HTR-8/SVneo (cell line): ENCODE measurements around the gene ZNF599.

Experiments used
- DNase-seq: peaks from one replicate; pipeline ENCODE4 v3.0.0; 2011; ENCODE audit warnings: low spot score, mixed read lengths; ENCODE audit not compliant: insufficient read length
- FAIRE-seq: peaks from 2 replicates; lab custom pipeline; 2011; peaks lifted over from hg19 to GRCh38; lab: Jason Lieb, UNC

Gene ZNF599

GRCh38 chr19:34757441-34757840 is 15.6 kb downstream of the ZNF599 start:
- FAIRE-seq (no peak), DNase-seq (no peak)

DNA sequence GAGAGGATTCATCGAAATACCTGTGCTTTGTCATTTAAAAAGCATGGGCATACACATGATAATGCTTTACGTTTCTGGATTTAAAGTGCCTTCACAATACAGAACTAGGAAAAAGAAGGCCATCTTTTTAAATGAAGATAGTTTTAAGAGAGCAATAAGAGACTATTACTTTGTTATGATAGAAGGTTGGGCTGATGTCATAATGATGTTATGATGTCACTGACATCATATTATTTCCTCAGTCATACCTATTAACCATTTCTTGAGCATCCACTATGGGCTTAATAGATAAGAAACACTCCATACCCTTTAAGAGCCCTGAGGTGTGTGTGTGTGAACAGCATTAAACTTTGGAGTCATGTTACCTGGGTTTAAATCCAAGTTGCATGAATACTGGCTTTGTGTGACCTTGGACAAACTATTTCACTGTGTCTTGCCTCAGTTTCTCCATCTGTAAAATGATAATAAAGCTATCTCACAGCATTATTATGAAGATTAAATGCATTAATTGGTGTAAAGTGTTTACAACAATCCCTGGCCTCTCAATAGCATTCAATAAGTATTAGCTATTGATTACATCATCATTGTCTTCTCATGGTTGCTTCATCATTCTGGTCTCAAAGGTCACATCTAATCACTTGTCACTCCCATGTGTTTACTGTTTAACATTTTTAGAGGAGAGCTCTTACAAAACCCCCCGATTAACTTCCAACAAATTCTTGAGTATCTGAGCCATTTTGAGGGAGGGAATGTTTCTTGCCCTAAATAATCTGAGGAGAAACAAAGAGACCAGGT is 27.9 kb downstream of the ZNF599 start:
- no peak for FAIRE-seq
- no peak for DNase-seq

DNA sequence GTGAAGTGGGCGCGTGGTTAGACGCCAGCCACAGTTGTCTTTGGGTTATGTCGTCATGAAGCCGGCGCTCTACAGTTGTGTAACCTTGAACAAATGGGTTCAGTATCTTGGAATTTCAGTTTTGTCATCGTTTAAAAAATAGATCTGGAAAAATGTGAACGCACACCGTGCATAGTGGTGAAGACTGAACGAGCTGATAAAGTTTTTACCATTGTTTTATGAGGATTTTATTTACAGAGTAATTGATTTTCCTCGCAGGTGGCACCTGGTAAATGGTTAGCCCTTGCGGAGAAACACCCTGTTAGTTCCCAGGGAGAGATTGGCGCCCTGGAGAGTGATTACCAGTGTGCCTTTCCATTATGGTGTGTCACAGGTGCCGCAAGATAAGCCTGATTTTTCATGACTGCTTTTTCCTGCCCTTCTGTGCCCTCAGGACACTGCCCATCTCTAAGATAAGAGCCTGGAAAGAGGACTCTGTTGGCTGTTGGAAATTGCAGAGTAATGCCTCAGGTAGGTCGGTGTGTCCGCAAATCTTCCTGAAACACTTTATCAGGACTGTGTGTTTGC is 38.4 kb downstream of the ZNF599 start:
- FAIRE-seq: peak; percentile 4
- DNase-seq: no peak

DNA sequence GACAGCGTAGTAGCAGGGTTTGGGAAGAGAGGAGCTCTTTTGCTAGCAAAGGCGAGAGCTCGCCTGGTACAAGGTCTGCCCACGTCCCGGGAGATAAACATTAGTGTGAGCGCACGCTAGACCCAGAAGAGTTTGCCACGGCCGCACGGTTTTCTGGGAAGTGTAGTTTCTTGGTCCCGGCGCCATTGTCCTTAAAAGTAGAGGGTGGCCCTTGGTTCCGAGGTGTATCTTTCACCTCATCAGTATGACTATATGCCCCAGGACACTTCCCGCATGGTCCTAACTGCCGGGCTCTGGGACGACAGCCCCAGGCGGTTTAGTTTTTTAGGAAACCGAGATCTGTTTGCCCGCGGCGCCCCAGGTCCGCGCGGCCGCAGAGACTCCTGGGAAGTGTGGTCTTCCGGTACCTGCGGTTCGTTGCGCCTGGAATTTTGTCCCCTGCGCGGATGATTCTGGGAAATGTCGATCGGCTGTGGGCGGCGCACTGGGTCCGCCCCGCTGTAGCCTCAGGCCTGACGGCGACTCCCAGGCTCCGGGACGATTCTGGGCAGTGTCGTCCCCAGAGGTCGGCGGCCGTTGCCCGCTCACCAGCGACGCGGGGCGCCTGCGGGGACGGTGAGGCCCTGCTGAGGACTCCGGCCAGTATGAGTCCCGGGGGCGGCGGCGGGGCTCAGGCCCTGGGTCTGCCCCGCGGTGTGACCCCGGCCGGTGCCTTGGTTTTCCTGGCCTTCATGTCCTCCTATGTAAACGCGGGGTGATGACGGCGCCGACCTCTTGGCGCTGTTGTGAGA is 39.1 kb downstream of the ZNF599 start, which contains the start of gene ZNF181:
Gene ZNF181, plus strand, starts transcription at position 498 of the 791 bp plus-strand sequence. CDS start 795 bp downstream, outside the sequence.
- DNase-seq (peak; percentile 90), FAIRE-seq (peak; percentile 20)

- FAIRE-seq: no peak
- no peak for DNase-seq
These were observed 39.7 kb downstream of the ZNF599 start for GRCh38 chr19:34733266-34733745.

DNA sequence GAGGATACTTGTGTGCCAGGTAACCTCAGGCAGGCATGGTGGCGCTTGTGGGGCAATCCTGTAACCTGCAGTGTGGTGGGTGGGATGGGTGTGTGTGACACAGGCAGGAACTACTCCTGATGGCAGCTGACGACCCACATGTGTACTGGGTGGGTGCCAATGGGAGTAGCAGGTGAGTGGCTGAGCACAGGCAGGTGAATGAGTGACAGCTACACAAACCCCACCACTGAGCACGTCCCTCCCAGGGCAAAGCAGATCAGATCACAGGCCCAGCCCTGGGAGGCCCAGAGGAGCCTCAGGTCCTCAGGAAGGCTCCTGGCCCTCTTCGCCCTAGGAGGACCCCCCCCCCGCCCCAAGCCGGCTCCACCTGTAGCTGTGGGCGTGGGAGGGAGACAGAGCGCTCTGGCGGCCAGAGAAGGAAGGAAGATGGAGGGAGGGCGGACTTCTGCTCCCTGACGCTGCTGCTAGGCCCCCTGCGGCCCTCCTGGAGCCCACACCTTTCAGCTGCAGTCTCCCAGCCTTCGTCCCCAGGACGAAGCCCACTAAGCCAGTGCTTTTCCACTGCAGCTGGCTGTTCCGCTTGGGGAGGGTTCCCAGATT is 40.3 kb downstream of the ZNF599 start:
- no peak for DNase-seq
- FAIRE-seq: no peak

DNA sequence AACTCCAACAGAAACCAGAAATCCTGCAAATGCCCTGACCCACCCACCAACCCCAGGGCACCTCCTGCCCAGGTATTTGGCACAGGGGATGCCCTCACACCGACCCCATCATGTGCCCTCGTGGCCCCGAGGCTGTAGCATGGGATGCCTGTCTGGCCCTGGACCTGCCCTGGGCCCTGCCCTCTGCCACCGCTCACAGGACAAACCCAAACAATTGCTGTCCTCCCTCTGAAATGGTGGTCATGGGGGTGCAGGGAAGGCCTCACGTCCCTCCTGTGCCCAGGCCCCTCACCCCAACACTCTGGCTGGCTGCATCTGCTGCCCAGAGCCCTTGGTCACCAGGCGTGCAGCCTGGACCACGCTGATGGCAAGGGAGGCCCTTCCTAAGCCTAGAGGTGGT is 41.1 kb downstream of the ZNF599 start:
- DNase-seq: no peak
- no peak for FAIRE-seq

DNA sequence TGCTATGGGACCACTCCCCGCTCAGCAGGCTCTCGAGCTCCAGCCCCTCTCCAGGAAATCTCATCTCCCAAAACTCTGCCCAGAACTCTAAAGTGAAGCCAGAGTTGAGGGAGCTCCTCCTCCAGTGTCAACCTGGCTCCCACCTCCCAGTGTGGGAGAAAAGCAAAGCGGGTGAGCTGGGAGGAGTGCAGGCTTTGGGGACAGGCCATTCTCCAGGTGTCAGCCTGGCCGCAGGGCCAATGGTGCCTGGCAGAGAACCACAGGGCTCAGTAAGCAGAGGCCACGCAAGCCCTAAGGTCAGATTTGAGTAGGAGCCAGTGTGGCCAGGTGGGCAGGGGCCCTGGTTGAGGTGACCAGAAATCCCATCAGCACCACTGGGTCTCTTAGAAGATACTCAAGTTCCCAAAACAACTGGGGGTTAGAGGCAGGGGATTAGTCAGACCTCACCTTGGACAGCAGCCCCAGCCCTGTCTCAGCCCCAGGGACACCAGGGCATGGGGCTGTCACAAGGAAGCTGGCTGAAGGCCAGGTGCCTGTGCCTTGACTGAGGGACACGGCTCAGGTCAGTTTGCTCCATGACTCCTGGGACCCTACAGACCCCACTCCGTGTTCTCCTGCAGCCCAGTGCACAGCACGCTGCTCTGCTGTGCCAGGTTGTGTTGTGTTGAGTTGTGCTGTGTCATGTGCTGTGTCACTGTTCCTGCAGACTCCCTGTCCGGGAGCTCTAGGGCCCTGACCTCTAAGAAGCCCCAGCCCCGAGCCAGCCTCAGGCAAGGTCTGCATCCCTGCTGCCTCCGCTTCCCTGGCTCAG is 41.8 kb downstream of the ZNF599 start:
- FAIRE-seq (no peak), DNase-seq (no peak)

DNA sequence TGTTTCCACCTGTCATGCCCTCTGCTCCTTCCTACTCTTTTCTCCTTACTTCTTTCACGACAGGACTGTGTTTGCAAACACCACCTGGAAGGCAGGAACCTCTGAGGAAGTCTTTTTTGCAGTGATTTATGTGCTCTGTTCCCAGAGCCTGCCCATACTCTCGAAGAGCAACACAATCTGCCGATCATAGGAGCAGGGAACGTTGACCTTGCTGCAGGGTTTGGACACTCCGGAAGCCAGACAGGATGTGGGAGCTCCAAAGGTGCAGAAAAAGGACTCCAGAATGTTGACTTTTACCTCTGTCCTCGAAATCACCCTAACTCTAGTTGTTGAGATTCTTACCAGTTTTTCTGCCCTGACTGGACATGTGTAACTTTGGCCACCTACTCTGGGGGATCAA is 47.6 kb downstream of the ZNF599 start:
- FAIRE-seq: no peak

DNA sequence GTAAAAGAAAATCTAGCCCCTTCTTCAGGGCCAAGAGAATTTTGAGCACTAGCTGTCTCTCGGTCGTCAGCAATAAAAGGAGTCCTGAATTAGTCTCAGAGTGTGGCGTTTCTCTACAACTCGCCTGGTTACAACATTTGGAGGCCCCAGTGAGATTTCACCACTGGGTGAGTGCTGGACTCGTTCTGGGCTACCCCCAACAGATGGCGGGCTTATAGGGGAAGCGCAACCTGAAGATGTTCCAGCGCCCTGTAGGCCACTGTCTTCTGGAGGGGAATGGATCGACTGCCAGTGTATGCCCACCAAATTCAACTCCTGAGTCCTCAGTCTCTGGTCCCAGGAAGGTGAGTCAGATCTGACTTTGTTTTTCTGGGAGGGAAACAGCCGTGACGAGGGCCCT is 50.7 kb downstream of the ZNF599 start:
- DNase-seq (no peak), FAIRE-seq (no peak)

More for the DNA sequence above, 47.6 kb downstream of the ZNF599 start:
- DNase-seq: no peak

- DNase-seq (no peak), FAIRE-seq (no peak)
These were observed 57.7 kb downstream of the ZNF599 start for GRCh38 chr19:34715357-34715756.

- FAIRE-seq (no peak), DNase-seq (no peak)
These were observed 59.8 kb downstream of the ZNF599 start for GRCh38 chr19:34713262-34713637.

- DNase-seq (peak; percentile 51), FAIRE-seq (peak; percentile 77)
These were observed 60.4 kb downstream of the ZNF599 start for GRCh38 chr19:34712395-34713261.

DNA sequence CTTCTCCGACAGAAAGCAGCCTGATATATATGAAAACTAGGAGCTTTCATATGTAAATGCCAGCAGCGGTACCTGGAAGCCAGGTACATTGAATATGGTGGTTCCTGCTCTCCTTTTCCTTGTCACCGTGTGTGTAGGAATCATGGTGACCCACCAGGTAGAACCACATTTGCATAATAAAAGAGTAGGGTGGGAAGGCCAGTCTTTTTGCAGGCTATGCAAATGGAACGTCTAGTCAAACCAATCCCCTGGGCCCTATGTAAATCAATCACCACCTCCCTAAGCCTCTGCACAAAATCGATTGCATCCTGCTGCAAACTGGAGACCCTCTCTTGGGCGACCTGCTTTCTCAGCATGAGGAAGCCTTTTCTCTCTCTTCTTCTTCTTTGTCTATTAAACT is 61.1 kb downstream of the ZNF599 start:
- DNase-seq (no peak), FAIRE-seq (no peak)
